Osteocyte (in vitro differentiated cells): Measurements from ENCODE around the gene CCDC74A. TPM values are rescaled to one million over a fixed set of nuclear protein-coding genes. Genes with fewer than 3 reads are reported as not detected.
"Not testable (repeated sequence)": the region's sequence is repeated elsewhere in the genome, so short reads cannot be mapped to it uniquely, and the experiment has no call there.

Experiments used
- DNase-seq: peaks from one replicate; pipeline ENCODE4 v3.0.0; 2021; ENCODE audit warnings: mixed read lengths; ENCODE audit not compliant: unreplicated experiment; ENCODE audit errors: extremely low spot score
- H3K27ac Mint-ChIP-seq: one replicate; pipeline ENCODE4 v1.8.0; 2021; ENCODE audit warnings: mild to moderate bottlenecking, mixed read lengths; ENCODE audit not compliant: unreplicated experiment
- H3K27me3 Mint-ChIP-seq: one replicate; pipeline ENCODE4 v1.8.0; 2021; ENCODE audit warnings: mixed read lengths; ENCODE audit not compliant: unreplicated experiment
- H3K36me3 Mint-ChIP-seq: one replicate; pipeline ENCODE4 v1.8.0; 2021; ENCODE audit warnings: mixed read lengths; ENCODE audit not compliant: unreplicated experiment
- H3K4me1 Mint-ChIP-seq: one replicate; pipeline ENCODE4 v1.8.0; 2021; ENCODE audit warnings: mixed read lengths; ENCODE audit not compliant: unreplicated experiment
- H3K4me3 Mint-ChIP-seq: one replicate; pipeline ENCODE4 v1.8.0; 2021; ENCODE audit warnings: mild to moderate bottlenecking, moderate library complexity, mixed read lengths; ENCODE audit not compliant: unreplicated experiment
- H3K9me3 Mint-ChIP-seq: one replicate; pipeline ENCODE4 v1.8.0; 2021; ENCODE audit warnings: mixed read lengths; ENCODE audit not compliant: unreplicated experiment
- long read RNA-seq: library from polyadenylated mRNA; unstranded; transcript quantifications from one replicate; pipeline ENCODE4 v2.0.0, GENCODE V29; 2021
- total RNA-seq: library from RNA; stranded (reverse); gene quantifications from 2 replicates; pipeline ENCODE4 v1.2.1, GENCODE V29; 2021

Gene CCDC74A
- total RNA-seq, result 1.8 and 2.4 TPM in 2 replicates
- long read RNA-seq, partial matches to known transcripts, result 0 of 2 reads
- long read RNA-seq, other reads (novel, unspliced or antisense), result 0 of 2 reads

DNA sequence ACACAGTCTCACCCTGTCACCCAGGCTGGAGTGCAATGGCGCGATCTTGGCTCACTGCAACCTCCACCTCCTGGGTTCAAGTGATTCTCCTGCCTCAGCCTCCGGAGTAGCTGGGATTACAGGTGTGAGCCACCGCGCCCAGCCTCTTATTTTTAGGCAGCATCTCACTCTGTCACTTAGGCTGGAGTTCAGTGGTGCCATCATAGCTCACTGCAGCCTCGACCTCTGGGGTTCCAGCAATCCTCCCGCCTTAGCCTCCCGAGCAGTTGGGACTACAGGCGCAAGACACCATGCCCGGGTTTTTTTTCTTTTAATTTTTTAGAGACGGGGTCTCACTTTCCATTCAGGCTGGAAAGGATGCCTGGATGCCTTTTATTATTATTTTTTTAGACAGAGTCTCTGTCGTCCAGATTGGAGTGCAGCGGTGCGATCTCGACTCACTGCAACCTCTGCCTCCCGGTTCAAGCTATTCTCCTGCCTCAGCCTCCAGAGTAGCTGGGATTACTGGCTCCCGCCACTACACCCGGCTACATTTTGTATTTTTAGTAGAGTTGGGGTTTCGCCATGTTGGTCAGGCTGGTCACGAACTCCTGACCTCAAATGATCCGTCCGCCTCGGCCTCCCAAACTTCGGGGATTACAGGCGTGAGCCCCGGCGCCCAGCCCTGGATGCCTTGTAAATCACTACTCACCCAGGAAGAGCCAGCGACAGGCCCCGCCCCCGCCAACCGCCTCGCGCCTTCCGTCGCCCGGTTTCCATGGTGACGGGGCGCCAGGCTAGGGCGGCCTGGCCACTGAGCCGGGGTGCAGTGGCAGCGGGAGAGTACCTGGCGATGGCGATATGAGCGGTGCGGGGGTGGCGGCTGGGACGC lies at the start of gene CCDC74A:
Gene CCDC74A, plus strand, starts transcription at position 758 of the 871 bp plus-strand sequence. Its CDS starts 83 bp downstream, at position 841.
- not testable (repeated sequence) for H3K36me3 Mint-ChIP-seq, H3K4me1 Mint-ChIP-seq, H3K9me3 Mint-ChIP-seq, H3K27me3 Mint-ChIP-seq
- DNase-seq, result peak; percentile 87
- Mint-ChIP-seq H3K27ac (peak within 1 kb of the TSS; percentile 23), H3K4me3 (peak within 1 kb of the TSS; percentile 73)

DNA sequence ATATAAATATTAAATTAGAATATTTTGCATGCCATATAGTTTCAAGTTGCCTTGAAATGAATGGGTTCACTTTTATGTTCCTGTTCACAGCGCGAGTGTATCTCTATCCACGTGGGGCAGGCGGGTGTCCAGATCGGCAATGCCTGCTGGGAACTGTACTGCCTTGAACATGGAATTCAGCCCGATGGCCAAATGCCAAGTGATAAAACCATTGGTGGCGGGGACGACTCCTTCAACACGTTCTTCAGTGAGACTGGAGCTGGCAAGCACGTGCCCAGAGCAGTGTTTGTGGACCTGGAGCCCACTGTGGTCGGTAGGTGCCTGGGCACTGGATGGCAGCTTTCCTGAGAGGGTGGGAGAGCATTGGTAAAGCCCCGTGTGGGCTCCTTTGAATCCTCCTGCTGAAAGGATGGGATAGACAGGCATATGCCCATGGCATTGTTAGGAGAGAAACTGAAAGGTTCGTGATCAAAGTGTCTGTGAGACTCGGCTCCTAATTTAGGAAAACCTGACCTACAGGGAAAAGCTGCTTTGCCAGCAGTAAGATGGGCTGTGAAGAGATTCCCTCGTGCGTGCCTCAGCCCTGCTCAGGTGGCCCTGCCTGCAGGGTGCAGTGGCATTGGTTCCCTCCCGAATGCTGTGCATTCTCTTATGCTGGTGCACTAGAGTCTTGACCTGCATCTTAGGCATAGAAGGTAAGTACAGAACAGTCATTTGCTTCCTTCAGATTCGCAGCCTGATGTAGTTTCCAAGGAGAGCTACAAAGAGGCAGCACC lies 49.4 kb upstream of the CCDC74A start:
- not testable (repeated sequence) for H3K36me3 Mint-ChIP-seq, H3K4me1 Mint-ChIP-seq, H3K4me3 Mint-ChIP-seq, H3K27me3 Mint-ChIP-seq, H3K27ac Mint-ChIP-seq, H3K9me3 Mint-ChIP-seq
- DNase-seq, result peak; percentile 46

DNA sequence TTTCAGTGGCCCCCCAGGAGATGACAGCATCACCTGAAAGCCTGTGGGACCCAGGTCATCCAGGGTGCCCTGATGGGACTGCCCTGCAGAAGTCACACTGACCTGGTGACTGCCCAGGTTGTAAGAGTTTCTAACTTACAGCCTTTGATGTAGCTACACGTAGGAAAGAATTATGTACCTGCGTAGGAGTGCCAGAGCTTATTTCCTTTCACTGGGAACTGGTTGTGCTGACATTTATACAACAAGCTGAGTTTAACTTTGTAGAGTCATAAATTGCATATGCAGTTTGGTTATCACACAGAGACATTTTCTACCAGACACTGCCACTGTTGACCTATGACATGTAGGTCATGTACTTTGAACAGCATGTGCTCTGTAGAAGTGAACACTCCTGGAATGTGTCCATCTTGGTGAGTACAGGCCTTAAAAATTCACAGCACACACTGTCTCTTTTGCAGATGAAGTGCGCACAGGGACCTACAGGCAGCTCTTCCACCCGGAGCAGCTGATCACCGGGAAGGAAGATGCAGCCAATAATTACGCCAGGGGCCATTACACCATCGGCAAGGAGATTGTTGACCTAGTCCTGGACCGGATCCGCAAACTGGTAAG lies 48.7 kb upstream of the CCDC74A start:
- not testable (repeated sequence) for DNase-seq, H3K27ac Mint-ChIP-seq, H3K9me3 Mint-ChIP-seq, H3K4me1 Mint-ChIP-seq, H3K36me3 Mint-ChIP-seq, H3K4me3 Mint-ChIP-seq, H3K27me3 Mint-ChIP-seq

DNA sequence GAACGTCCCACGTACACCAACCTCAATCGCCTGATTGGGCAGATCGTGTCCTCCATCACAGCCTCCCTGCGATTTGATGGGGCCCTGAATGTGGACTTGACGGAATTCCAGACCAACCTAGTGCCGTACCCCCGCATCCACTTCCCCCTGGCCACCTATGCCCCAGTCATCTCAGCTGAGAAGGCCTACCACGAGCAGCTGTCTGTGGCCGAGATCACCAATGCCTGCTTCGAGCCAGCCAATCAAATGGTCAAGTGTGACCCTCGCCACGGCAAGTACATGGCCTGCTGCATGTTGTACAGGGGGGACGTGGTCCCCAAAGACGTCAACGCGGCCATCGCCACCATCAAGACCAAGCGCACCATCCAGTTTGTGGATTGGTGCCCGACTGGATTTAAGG lies 47.3 kb upstream of the CCDC74A start:
- not testable (repeated sequence) for DNase-seq, H3K9me3 Mint-ChIP-seq, H3K36me3 Mint-ChIP-seq, H3K4me1 Mint-ChIP-seq, H3K4me3 Mint-ChIP-seq, H3K27ac Mint-ChIP-seq, H3K27me3 Mint-ChIP-seq

DNA sequence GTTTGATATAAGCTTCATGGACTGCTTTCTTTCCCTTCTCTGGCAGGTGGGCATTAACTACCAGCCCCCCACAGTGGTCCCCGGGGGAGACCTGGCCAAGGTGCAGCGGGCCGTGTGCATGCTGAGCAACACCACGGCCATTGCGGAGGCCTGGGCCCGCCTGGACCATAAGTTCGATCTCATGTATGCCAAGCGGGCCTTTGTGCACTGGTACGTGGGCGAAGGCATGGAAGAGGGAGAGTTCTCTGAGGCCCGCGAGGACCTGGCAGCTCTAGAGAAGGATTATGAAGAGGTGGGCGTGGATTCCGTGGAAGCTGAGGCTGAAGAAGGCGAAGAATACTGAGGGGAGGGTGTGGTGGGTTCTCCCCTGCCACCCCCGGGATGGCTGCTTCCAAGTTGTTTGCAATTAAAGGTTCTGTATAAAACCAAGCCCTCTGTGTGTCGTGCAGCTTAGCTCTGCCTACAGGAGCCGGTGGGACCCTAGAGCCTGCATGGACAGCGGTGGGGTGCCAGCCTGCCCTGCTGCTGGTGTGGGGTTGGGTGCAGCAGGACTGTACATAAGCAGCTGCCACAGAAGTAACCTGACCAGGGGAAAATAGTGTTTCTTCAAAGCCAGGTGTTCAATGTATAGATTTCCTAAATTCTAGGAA lies 45.1 kb upstream of the CCDC74A start:
- H3K36me3 Mint-ChIP-seq, H3K4me1 Mint-ChIP-seq, DNase-seq, H3K27me3 Mint-ChIP-seq, H3K9me3 Mint-ChIP-seq, H3K27ac Mint-ChIP-seq, H3K4me3 Mint-ChIP-seq: not testable (repeated sequence)

DNA sequence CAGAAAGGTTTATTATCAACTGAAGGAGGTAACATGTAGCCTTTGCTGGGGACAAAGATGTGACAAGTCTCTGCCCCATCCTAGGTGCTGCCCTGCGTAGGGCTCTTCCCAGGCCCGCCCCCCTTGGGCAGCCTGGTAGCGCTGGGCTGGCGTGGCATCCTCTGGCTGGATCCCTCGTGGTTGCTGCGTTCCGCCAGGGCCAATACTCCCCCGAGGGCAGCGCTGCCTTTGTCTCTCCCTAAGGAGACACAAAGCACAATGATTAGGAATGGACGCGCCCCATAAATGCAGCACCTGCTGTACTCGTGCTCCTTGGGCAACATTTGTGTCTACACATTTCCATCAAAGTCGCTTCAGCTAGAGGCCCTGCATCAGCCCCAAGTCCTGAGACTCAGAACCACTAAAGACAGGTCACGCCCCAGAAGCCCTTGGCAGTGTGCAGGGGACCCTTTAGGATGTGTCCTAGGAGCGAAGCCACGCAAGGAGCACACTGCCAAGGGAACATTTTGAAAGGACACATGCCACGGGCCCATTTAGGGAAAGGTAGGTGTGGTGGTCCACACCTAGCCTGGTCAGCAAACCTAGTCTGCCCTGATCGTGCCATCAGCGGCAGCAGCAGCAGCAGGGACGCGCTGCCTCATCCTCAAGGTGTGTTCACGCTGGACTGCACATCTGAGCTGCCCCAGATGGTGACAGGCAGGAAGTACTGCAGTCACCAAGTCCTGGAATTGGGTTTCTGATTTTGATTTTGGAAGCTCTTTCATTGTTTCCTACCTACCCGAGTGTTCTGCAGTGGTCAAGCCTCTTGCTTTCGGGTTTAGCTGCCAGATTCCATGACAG lies 43.5 kb upstream of the CCDC74A start:
- H3K27me3 Mint-ChIP-seq, H3K4me1 Mint-ChIP-seq, H3K4me3 Mint-ChIP-seq, H3K36me3 Mint-ChIP-seq, H3K27ac Mint-ChIP-seq, DNase-seq, H3K9me3 Mint-ChIP-seq: not testable (repeated sequence)

DNA sequence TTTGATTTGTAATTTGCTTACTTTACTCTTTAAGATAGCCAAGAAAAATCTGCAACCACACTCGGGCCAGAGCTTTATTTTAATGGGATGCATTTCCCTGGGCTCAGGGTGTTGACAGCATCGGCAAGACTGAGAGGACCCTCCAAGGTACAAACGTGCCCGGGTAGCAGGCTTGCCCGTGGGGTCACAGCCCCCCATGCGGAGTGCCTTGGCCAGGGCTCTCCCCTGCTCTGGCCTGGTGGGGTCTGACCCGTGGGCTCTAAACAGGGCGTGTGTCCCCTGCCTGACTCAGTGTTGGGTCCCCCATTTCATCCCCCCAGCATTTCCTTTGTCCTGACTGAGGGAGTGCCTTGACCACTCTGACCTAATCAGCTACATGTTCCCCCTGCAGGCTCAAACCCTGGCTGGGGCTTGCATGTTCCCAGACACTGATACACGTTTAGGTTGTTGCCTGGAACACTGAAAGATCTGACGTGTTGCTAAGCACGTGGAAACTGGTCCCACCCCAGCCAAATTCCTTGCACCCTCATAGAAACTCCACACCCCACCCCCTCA lies 42.7 kb upstream of the CCDC74A start:
- H3K27ac Mint-ChIP-seq, H3K4me3 Mint-ChIP-seq, H3K36me3 Mint-ChIP-seq, H3K9me3 Mint-ChIP-seq, H3K4me1 Mint-ChIP-seq, H3K27me3 Mint-ChIP-seq, DNase-seq: not testable (repeated sequence)

DNA sequence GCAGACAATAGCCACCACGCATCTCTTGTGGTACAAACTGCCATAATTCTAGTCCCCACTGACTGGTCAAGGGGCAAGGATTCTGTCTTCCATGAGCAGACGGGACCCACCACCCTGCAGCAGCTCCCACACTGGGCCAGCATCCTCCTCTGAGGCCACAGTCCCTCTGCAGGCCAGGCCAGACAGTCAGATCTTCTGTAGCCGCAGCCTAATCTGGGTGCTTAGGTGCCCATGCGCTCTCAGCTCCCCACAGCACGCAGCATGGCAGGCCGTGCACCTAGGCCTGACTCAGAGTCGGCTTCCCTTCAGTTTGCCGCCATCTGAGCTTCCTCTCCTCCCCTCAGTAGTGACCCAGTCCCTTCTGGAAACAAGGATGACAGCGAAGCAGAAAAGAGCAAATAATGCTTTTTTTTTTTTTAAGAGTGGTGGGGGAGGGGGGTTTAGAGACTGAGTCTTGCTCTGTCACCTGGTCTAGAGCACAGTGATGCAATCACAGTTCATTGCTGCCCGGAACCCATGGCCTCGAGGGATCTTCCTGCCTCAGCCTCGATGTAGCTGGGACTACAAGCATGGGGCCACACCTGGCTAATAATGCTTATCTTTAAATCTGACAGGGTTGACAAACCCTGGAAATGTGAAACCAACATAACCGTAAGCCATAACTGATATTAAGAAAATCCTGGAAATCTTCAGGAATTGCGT lies 41.3 kb upstream of the CCDC74A start:
- H3K27ac Mint-ChIP-seq, H3K9me3 Mint-ChIP-seq, H3K4me3 Mint-ChIP-seq, H3K27me3 Mint-ChIP-seq, DNase-seq, H3K36me3 Mint-ChIP-seq: not testable (repeated sequence)
- H3K4me1 Mint-ChIP-seq, result peaks cover 15% of the 10 kb centered on the region
